HepG2 (cell line): ENCODE measurements around the gene PRDM15. TPM values are rescaled to one million over a fixed set of nuclear protein-coding genes. Genes with fewer than 3 reads are reported as not detected.

Experiments used
- ATAC-seq: fragments of 200-7000 bp; cut with Tn5 transposase; 3 replicates; pipeline ENCODE4 v1.9.1; 2020; ENCODE audit warnings: mild to moderate bottlenecking, moderate library complexity
- BruUV-seq: library from RNA; stranded (reverse); fragments of 400-500 nt; replicated peaks from 2 replicates; lab custom pipeline; 2021; lab: Mats Ljungman, UMichigan
- CTCF ChIA-PET: fragments of 300-600 bp; formaldehyde crosslinking; extraction: SDS; loops from one replicate; lab custom pipeline; 2021; ENCODE audit warnings: low total read pairs, inconsistent platforms, low intra/inter-chr PET ratio; lab: Yijun Ruan, JAX
- POLR2A ChIA-PET: fragments of 350-600 bp; sonication (Branson Sonifier 250); formaldehyde crosslinking; loops from one replicate; lab custom pipeline; 2020; ENCODE audit warnings: antibody characterized with exemption, inconsistent platforms; lab: Yijun Ruan, JAX
- DNase-seq: peaks from one replicate; pipeline ENCODE4 v3.0.0-alpha.2; 2015; ENCODE audit warnings: low spot score
- FAIRE-seq: peaks from 3 replicates; lab custom pipeline; 2011; peaks lifted over from hg19 to GRCh38; lab: Jason Lieb, UNC
- H2AFZ ChIP-seq: one replicate; pipeline ENCODE4 v1.6.1; 2011; ENCODE audit warnings: low read length, inconsistent platforms
- H3K27ac ChIP-seq: fragments of 300-600 bp; 3 replicates; pipeline ENCODE4 v1.8.0; 2011; ENCODE audit warnings: mixed run types, mild to moderate bottlenecking, mixed read lengths, low read length, inconsistent platforms; ENCODE audit not compliant: insufficient read depth; ENCODE audit errors: extremely low read length
- H3K27me3 ChIP-seq, 2 experiments: fragments of 200-600 bp in 1 of 2; 2 replicates in 1 of 2; 3 replicates in 1 of 2; pipeline versions ENCODE4 v1.6.0 to v1.8.0; 2011; ENCODE audit warnings: low read length in 2 of 2, mild to moderate bottlenecking in 2 of 2, moderate library complexity in 2 of 2, inconsistent platforms in 1 of 2; ENCODE audit not compliant: insufficient read depth in 2 of 2, control insufficient read depth in 1 of 2
- H3K36me3 ChIP-seq, 2 experiments: fragments of 200-600 bp in 1 of 2; replicated peaks in 1 of 2; 2 replicates in 1 of 2; 3 replicates in 1 of 2; pipeline versions ENCODE4 v1.5.1 to v1.8.0; 2011; ENCODE audit warnings: low read length in 2 of 2, inconsistent platforms in 1 of 2; ENCODE audit not compliant: insufficient read depth in 2 of 2, control insufficient read depth in 1 of 2
- H3K4me1 ChIP-seq: 2 replicates; pipeline ENCODE4 v1.5.1; 2012; ENCODE audit warnings: low read length, inconsistent platforms; ENCODE audit not compliant: insufficient read depth
- H3K4me2 ChIP-seq: 2 replicates; pipeline ENCODE4 v1.6.0; 2011; ENCODE audit warnings: low read depth, low read length, inconsistent platforms
- H3K4me3 ChIP-seq, 3 experiments: fragments of 200-600 bp in 1 of 3; sonication (generic), shearing (Covaris generic) in 1 of 3; replicated peaks in 1 of 3; 2 replicates each; pipeline ENCODE4 v1.5.1; 2011 to 2016; ENCODE audit warnings: low read length in 3 of 3, inconsistent platforms in 2 of 3, low read depth in 2 of 3, mild to moderate bottlenecking in 2 of 3, control low read depth in 1 of 3, mixed read lengths in 1 of 3; ENCODE audit not compliant: insufficient read depth in 1 of 3
- H3K79me2 ChIP-seq: one replicate; pipeline ENCODE4 v1.6.1; 2011; ENCODE audit warnings: low read length, inconsistent platforms; ENCODE audit not compliant: insufficient read depth
- H3K9ac ChIP-seq: 2 replicates; pipeline ENCODE4 v1.6.0; 2011; ENCODE audit warnings: mild to moderate bottlenecking, low read depth, low read length, inconsistent platforms; ENCODE audit not compliant: insufficient read depth
- H3K9me3 ChIP-seq: 2 replicates; pipeline ENCODE4 v1.5.1; 2012; ENCODE audit warnings: mild to moderate bottlenecking, low read length
- H4K20me1 ChIP-seq: 2 replicates; pipeline ENCODE4 v1.6.0; 2011; ENCODE audit warnings: inconsistent platforms, mild to moderate bottlenecking, low read length, moderate library complexity; ENCODE audit not compliant: insufficient read depth
- E2F5 ChIP-seq: sonication (generic); formaldehyde crosslinking; conservative IDR thresholded peaks from 2 replicates; pipeline ENCODE4 v1.4.0; 2020; ENCODE audit warnings: missing genetic modification reagents
- EP300 ChIP-seq, 3 experiments: sonication (generic) in 1 of 3; formaldehyde crosslinking in 1 of 3; IDR thresholded peaks; 2 replicates each; pipeline versions ENCODE4 v1.5.1 to v1.6.1; 2011 to 2020; ENCODE audit warnings: low read depth in 2 of 3, low read length in 2 of 3, borderline replicate concordance in 1 of 3, improper control_type of control experiment in 1 of 3, mild to moderate bottlenecking in 1 of 3, missing genetic modification reagents in 1 of 3, moderate library complexity in 1 of 3
- HHEX ChIP-seq: IDR thresholded peaks from 2 replicates; pipeline ENCODE4 v1.6.1; 2016; ENCODE audit warnings: control low read depth
- HIVEP1 ChIP-seq: sonication (generic); formaldehyde crosslinking; IDR thresholded peaks from 2 replicates; pipeline ENCODE4 v1.4.0; 2020; ENCODE audit warnings: mild to moderate bottlenecking, missing genetic modification reagents
- HNRNPLL ChIP-seq: fragments of 200-400 bp; formaldehyde crosslinking; IDR thresholded peaks from 2 replicates; pipeline ENCODE4 v1.6.1; 2017; ENCODE audit warnings: mild to moderate bottlenecking, low read depth, low read length; ENCODE audit not compliant: poor library complexity, severe bottlenecking
- MAFK ChIP-seq, 2 experiments: IDR thresholded peaks in 1 of 2; conservative IDR thresholded peaks in 1 of 2; 2 replicates each; pipeline ENCODE4 v1.6.1; 2011; ENCODE audit warnings: improper control_type of control experiment in 2 of 2, low read length in 2 of 2
- ZBTB20 ChIP-seq: sonication (generic); formaldehyde crosslinking; IDR thresholded peaks from 2 replicates; pipeline ENCODE4 v1.8.1; 2023; ENCODE audit warnings: missing genetic modification reagents, low read depth, mild to moderate bottlenecking, borderline replicate concordance
- ZNF782 ChIP-seq: sonication (generic); formaldehyde crosslinking; IDR thresholded peaks from 2 replicates; pipeline ENCODE4 v1.4.0; 2020; ENCODE audit warnings: missing genetic modification reagents, mild to moderate bottlenecking, borderline replicate concordance
- WGBS: methylation state at CpG from one replicate; pipeline ENCODE4 v1.1.6; 2017; ENCODE audit warnings: low lambda C conversion rate; 5-methylcytosine and 5-hydroxymethylcytosine counted together
- in situ Hi-C: cut with HindIII; loops from 2 replicates; pipeline ENCODE4 v1.10.0; 2017; ENCODE audit warnings: low pct_unique_long_range_greater_than_20kb; ENCODE audit not compliant: extremely low pct_ligation_motif_present
- intact Hi-C: fragments of 100-400 bp; cut with micrococcal nuclease; formaldehyde crosslinking; loops from one replicate; pipeline ENCODE4 v1.10.0; 2022; ENCODE audit not compliant: unreplicated experiment
- polyA plus RNA-seq, 8 experiments: library from polyadenylated mRNA; depleted of rRNA in 3 of 8; stranded (reverse) in 7 of 8; unstranded in 1 of 8; fragments of >200 nt; fragmentation: Illumina TruSeq in 4 of 8; extraction: Trizol in 4 of 8; gene quantifications; 2 replicates each; pipeline versions ENCODE4 v1.2.1 to v1.2.3, GENCODE V29; 2011 to 2016; ENCODE audit warnings: low read depth in 4 of 8, missing spikeins in 1 of 8, mixed read lengths in 1 of 8; ENCODE audit not compliant: insufficient read depth in 1 of 8
- total RNA-seq, 5 experiments: library from RNA; depleted of rRNA; stranded (reverse); fragments of >200 nt; fragmentation: Illumina TruSeq; extraction: Trizol; gene quantifications; 2 replicates each; pipeline ENCODE4 v1.2.3, GENCODE V29; 2016; ENCODE audit warnings: low read depth in 1 of 5
- TF ChIP-seq, protein P1 (sequence below): sonication (generic); formaldehyde crosslinking; IDR thresholded peaks from 2 replicates; pipeline ENCODE4 v1.4.0; 2020; ENCODE audit warnings: mild to moderate bottlenecking, missing genetic modification reagents, borderline replicate concordance
- TF ChIP-seq, protein P2 (sequence below): sonication (generic); formaldehyde crosslinking; IDR thresholded peaks from 2 replicates; pipeline ENCODE4 v1.5.1; 2020; ENCODE audit warnings: missing genetic modification reagents, mild to moderate bottlenecking, borderline replicate concordance
- TF ChIP-seq, protein P3 (sequence below): sonication (generic); formaldehyde crosslinking; IDR thresholded peaks from 2 replicates; pipeline ENCODE4 v1.5.1; 2020; ENCODE audit warnings: mild to moderate bottlenecking, missing genetic modification reagents, moderate library complexity

PRDM15 gene
- total and polyA plus RNA-seq, 2 of the 13 experiments (the other 11 are each of a cell fraction or from before 2014, with no cell fraction given): 4.0 to 6.9 TPM

GRCh38 chr21:41763996-41764395, 115.1 kb downstream of the PRDM15 start:
- ChIA-PET CTCF (no interaction called here), POLR2A (interaction anchor here (0.7 to 8.1 kb wide), 9 partner anchors 13 to 441 kb away, joined by 3 to 106 read pairs (median 4); no protein-coding TSS in a partner anchor)
- Histone ChIP-seq H4K20me1 (peaks cover 71% of the 10 kb centered on the region), H3K27me3 (no peaks in the 10 kb centered on the region; a peak in 1 of 5 replicates), H3K79me2 (peaks cover 73% of the 10 kb centered on the region), H3K27ac (no peak overlapping the region), H3K4me1 (peaks cover 83% of the 10 kb centered on the region), H3K4me3 (peak overlapping the region in 2 of 3 experiments; percentile 28 to 80; a peak in 4 of 6 replicates), H3K9ac (peak overlapping the region; percentile 83; the same call in 1 of the 2 replicates), H3K9me3 (no peaks in the 10 kb centered on the region), H3K36me3 (no peaks in the 10 kb centered on the region; a peak in 1 of 5 replicates), H2AFZ (no peak overlapping the region), H3K4me2 (peak overlapping the region; percentile 97)
- in situ Hi-C loops (no loop called here), intact Hi-C loops (no loop called here)
- FAIRE-seq: no peak
- no peak for ATAC-seq
- no TSS peak for BruUV-seq
- 81% methylated on average over 5 of the region's 8 CpGs for WGBS
- DNase-seq: no peak
- TF ChIP-seq ZNF782 (CRISPR knock-in tag) (no peak), HIVEP1 (CRISPR knock-in tag) (no peak), MAFK (conservative IDR thresholded peaks at IDR 0.05 in 1 of 2, IDR thresholded peaks at IDR 0.05 in 1 of 2; ENCODE audit: low read length in 2 of 2) (no peak), E2F5 (no peak), HHEX (CRISPR knock-in tag) (no peak), ZBTB20 (no peak), HNRNPLL (peak; percentile 21), EP300 (IDR thresholded peaks at IDR 0.05; ENCODE audit: low read depth in 2 of 2, low read length in 2 of 2) (no peak), EP300 (CRISPR knock-in tag; IDR thresholded peaks at IDR 0.05; ENCODE audit: borderline replicate concordance) (no peak)
- TF ChIP-seq, protein P1, sequence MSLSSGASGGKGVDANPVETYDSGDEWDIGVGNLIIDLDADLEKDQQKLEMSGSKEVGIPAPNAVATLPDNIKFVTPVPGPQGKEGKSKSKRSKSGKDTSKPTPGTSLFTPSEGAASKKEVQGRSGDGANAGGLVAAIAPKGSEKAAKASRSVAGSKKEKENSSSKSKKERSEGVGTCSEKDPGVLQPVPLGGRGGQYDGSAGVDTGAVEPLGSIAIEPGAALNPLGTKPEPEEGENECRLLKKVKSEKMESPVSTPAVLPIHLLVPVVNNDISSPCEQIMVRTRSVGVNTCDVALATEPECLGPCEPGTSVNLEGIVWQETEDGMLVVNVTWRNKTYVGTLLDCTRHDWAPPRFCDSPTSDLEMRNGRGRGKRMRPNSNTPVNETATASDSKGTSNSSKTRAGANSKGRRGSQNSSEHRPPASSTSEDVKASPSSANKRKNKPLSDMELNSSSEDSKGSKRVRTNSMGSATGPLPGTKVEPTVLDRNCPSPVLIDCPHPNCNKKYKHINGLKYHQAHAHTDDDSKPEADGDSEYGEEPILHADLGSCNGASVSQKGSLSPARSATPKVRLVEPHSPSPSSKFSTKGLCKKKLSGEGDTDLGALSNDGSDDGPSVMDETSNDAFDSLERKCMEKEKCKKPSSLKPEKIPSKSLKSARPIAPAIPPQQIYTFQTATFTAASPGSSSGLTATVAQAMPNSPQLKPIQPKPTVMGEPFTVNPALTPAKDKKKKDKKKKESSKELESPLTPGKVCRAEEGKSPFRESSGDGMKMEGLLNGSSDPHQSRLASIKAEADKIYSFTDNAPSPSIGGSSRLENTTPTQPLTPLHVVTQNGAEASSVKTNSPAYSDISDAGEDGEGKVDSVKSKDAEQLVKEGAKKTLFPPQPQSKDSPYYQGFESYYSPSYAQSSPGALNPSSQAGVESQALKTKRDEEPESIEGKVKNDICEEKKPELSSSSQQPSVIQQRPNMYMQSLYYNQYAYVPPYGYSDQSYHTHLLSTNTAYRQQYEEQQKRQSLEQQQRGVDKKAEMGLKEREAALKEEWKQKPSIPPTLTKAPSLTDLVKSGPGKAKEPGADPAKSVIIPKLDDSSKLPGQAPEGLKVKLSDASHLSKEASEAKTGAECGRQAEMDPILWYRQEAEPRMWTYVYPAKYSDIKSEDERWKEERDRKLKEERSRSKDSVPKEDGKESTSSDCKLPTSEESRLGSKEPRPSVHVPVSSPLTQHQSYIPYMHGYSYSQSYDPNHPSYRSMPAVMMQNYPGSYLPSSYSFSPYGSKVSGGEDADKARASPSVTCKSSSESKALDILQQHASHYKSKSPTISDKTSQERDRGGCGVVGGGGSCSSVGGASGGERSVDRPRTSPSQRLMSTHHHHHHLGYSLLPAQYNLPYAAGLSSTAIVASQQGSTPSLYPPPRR (CRISPR knock-in tag): no peak
- TF ChIP-seq, protein P2, sequence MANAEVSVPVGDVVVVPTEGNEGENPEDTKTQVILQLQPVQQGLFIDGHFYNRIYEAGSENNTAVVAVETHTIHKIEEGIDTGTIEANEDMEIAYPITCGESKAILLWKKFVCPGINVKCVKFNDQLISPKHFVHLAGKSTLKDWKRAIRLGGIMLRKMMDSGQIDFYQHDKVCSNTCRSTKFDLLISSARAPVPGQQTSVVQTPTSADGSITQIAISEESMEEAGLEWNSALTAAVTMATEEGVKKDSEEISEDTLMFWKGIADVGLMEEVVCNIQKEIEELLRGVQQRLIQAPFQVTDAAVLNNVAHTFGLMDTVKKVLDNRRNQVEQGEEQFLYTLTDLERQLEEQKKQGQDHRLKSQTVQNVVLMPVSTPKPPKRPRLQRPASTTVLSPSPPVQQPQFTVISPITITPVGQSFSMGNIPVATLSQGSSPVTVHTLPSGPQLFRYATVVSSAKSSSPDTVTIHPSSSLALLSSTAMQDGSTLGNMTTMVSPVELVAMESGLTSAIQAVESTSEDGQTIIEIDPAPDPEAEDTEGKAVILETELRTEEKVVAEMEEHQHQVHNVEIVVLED (CRISPR knock-in tag): no peak
- TF ChIP-seq, protein P3, sequence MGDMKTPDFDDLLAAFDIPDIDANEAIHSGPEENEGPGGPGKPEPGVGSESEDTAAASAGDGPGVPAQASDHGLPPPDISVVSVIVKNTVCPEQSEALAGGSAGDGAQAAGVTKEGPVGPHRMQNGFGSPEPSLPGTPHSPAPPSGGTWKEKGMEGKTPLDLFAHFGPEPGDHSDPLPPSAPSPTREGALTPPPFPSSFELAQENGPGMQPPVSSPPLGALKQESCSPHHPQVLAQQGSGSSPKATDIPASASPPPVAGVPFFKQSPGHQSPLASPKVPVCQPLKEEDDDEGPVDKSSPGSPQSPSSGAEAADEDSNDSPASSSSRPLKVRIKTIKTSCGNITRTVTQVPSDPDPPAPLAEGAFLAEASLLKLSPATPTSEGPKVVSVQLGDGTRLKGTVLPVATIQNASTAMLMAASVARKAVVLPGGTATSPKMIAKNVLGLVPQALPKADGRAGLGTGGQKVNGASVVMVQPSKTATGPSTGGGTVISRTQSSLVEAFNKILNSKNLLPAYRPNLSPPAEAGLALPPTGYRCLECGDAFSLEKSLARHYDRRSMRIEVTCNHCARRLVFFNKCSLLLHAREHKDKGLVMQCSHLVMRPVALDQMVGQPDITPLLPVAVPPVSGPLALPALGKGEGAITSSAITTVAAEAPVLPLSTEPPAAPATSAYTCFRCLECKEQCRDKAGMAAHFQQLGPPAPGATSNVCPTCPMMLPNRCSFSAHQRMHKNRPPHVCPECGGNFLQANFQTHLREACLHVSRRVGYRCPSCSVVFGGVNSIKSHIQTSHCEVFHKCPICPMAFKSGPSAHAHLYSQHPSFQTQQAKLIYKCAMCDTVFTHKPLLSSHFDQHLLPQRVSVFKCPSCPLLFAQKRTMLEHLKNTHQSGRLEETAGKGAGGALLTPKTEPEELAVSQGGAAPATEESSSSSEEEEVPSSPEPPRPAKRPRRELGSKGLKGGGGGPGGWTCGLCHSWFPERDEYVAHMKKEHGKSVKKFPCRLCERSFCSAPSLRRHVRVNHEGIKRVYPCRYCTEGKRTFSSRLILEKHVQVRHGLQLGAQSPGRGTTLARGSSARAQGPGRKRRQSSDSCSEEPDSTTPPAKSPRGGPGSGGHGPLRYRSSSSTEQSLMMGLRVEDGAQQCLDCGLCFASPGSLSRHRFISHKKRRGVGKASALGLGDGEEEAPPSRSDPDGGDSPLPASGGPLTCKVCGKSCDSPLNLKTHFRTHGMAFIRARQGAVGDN (CRISPR knock-in tag): 0 out of 2 replicates have a peak, but pooled peaks have one; percentile 18
